K562 (cell line): ENCODE measurements around the gene ABT1. TPM values are rescaled to one million over a fixed set of nuclear protein-coding genes. Genes with fewer than 3 reads are reported as not detected.

Experiments used
- FOSL1 ChIP-seq: fragments of 200-800 bp; sonication (Bioruptor generic); conservative IDR thresholded peaks from 2 replicates; pipeline ENCODE4 v1.6.1; 2016; ENCODE audit warnings: missing genetic modification characterization, missing compliant biosample characterization
- GATAD2B ChIP-seq: fragments of 450-650 bp; IDR thresholded peaks from 2 replicates; pipeline ENCODE4 v1.6.1; 2017; ENCODE audit warnings: mild to moderate bottlenecking, borderline replicate concordance
- MAFG ChIP-seq: fragments of 450-650 bp; conservative IDR thresholded peaks from 2 replicates; pipeline ENCODE4 v1.6.1; 2016; ENCODE audit warnings: missing genetic modification characterization, missing compliant biosample characterization
- MTA2 ChIP-seq: fragments of 450-650 bp; IDR thresholded peaks from 2 replicates; pipeline ENCODE4 v1.6.1; 2016; ENCODE audit warnings: low read depth
- SMARCA4 ChIP-seq: fragments of 450-650 bp; IDR thresholded peaks from 2 replicates; pipeline ENCODE4 v1.6.1; 2016
- SP1 ChIP-seq: sonication (generic); formaldehyde crosslinking; IDR thresholded peaks from 2 replicates; pipeline ENCODE4 v1.8.1; 2022; ENCODE audit warnings: mild to moderate bottlenecking, missing genetic modification reagents
- YY1 ChIP-seq, 3 experiments: IDR thresholded peaks; 2 replicates each; pipeline ENCODE4 v1.6.1; 2011; ENCODE audit warnings: low read length in 2 of 3, mild to moderate bottlenecking in 2 of 3, moderate library complexity in 2 of 3, borderline replicate concordance in 1 of 3, control low read depth in 1 of 3, low read depth in 1 of 3; ENCODE audit not compliant: insufficient read depth in 3 of 3, insufficient replicate concordance in 2 of 3, control insufficient read depth in 1 of 3, insufficient read length in 1 of 3; ENCODE audit errors: extremely low read depth in 1 of 3
- ZBED1 ChIP-seq: IDR thresholded peaks from 2 replicates; pipeline ENCODE4 v1.6.1; 2014
- ZEB2 ChIP-seq: fragments of 450-650 bp; IDR thresholded peaks from 2 replicates; pipeline ENCODE4 v1.6.1; 2016
- polyA plus RNA-seq, 8 experiments: library from polyadenylated mRNA; depleted of rRNA in 4 of 8; stranded (reverse) in 5 of 8; unstranded in 3 of 8; fragments of >200 nt; fragmentation: Nextera tagmentation in 2 of 8; fragmentation: Illumina TruSeq in 1 of 8; extraction: Ambion mirVana in 2 of 8; extraction: Trizol in 1 of 8; gene quantifications; 2 replicates each; pipeline versions ENCODE4 v1.2.1 to v1.2.3, GENCODE V29; 2011 to 2014; ENCODE audit warnings: inconsistent platforms in 1 of 8, missing spikeins in 1 of 8
- total RNA-seq, 7 experiments: library from RNA; depleted of rRNA in 6 of 7; stranded (reverse); fragments of >200 nt in 6 of 7; fragmentation: Illumina TruSeq in 2 of 7; extraction: Trizol in 2 of 7; gene quantifications; 2 replicates each; pipeline versions ENCODE4 v1.2.1 to v1.2.3, GENCODE V29; 2011 to 2021; ENCODE audit warnings: low replicate concordance in 1 of 7
- TF ChIP-seq, protein P1 (sequence below): fragments of 200-400 bp; formaldehyde crosslinking; IDR thresholded peaks from 2 replicates; pipeline ENCODE4 v1.6.1; 2017; ENCODE audit warnings: mild to moderate bottlenecking, low read depth, low read length, moderate library complexity
- TF ChIP-seq, protein P2 (sequence below): fragments of 250-450 bp; sonication (Bioruptor Pico); IDR thresholded peaks from 2 replicates; pipeline ENCODE4 v1.9.0; 2021; ENCODE audit warnings: mild to moderate bottlenecking
- TF ChIP-seq, protein P3 (sequence below): fragments of 450-650 bp; IDR thresholded peaks from 2 replicates; pipeline ENCODE4 v1.6.1; 2017; ENCODE audit warnings: antibody characterized with exemption, mild to moderate bottlenecking
- TF ChIP-seq, protein P4 (sequence below), 2 experiments: fragments of 450-650 bp in 1 of 2; sonication (generic) in 1 of 2; formaldehyde crosslinking in 1 of 2; IDR thresholded peaks in 1 of 2; conservative IDR thresholded peaks in 1 of 2; 2 replicates each; pipeline versions ENCODE4 v1.6.1 to v1.8.1; 2016 to 2023; ENCODE audit warnings: mild to moderate bottlenecking in 2 of 2, moderate library complexity in 2 of 2, inconsistent platforms in 1 of 2, missing genetic modification reagents in 1 of 2
- TF ChIP-seq, protein P5 (sequence below), 2 experiments: fragments of 150-350 bp in 1 of 2; IDR thresholded peaks; 2 replicates each; pipeline ENCODE4 v1.6.1; 2012 to 2016; ENCODE audit warnings: low read depth in 2 of 2, low read length in 2 of 2, mild to moderate bottlenecking in 1 of 2, moderate library complexity in 1 of 2

ABT1 gene
- total and polyA plus RNA-seq, 9 of the 15 experiments (the other 6 are each of a cell fraction or from before 2014, with no cell fraction given): 8.8 to 52.7 (median 40.7) TPM

DNA sequence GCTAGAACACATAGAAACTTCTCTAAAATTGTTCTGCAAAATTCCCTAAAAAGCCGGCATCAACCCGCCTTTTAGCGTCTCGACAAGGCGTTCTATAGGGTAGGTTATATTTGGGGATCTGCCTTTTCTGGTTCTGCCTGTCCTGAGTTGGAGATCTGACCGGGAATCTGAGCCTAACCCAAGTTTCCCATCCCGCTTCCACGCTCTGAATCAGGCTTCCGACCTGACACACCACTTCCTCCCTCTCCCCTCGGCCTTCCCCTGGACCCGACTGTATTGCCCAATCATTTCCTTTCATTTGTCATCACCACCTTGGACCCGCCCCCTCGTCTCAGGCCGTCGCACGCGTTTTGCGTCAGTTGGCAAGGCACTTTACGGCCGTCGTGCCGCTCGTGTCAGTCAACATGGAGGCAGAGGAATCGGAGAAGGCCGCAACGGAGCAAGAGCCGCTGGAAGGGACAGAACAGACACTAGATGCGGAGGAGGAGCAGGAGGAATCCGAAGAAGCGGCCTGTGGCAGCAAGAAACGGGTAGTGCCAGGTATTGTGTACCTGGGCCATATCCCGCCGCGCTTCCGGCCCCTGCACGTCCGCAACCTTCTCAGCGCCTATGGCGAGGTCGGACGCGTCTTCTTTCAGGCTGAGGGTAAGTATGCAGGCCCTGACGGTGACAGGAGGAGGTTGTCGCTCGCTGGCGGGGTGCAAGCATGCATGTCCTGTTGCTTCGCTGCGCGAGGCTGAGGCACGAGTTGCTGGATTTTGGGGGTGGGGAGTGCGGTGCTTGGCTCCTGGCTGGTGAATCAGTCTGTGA is at the start of gene ABT1 (continued):
- TF ChIP-seq, protein P1, sequence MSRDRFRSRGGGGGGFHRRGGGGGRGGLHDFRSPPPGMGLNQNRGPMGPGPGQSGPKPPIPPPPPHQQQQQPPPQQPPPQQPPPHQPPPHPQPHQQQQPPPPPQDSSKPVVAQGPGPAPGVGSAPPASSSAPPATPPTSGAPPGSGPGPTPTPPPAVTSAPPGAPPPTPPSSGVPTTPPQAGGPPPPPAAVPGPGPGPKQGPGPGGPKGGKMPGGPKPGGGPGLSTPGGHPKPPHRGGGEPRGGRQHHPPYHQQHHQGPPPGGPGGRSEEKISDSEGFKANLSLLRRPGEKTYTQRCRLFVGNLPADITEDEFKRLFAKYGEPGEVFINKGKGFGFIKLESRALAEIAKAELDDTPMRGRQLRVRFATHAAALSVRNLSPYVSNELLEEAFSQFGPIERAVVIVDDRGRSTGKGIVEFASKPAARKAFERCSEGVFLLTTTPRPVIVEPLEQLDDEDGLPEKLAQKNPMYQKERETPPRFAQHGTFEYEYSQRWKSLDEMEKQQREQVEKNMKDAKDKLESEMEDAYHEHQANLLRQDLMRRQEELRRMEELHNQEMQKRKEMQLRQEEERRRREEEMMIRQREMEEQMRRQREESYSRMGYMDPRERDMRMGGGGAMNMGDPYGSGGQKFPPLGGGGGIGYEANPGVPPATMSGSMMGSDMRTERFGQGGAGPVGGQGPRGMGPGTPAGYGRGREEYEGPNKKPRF: no peak
- TF ChIP-seq, protein P2, sequence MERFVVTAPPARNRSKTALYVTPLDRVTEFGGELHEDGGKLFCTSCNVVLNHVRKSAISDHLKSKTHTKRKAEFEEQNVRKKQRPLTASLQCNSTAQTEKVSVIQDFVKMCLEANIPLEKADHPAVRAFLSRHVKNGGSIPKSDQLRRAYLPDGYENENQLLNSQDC (CRISPR knock-in tag): no peak
- TF ChIP-seq, protein P3, sequence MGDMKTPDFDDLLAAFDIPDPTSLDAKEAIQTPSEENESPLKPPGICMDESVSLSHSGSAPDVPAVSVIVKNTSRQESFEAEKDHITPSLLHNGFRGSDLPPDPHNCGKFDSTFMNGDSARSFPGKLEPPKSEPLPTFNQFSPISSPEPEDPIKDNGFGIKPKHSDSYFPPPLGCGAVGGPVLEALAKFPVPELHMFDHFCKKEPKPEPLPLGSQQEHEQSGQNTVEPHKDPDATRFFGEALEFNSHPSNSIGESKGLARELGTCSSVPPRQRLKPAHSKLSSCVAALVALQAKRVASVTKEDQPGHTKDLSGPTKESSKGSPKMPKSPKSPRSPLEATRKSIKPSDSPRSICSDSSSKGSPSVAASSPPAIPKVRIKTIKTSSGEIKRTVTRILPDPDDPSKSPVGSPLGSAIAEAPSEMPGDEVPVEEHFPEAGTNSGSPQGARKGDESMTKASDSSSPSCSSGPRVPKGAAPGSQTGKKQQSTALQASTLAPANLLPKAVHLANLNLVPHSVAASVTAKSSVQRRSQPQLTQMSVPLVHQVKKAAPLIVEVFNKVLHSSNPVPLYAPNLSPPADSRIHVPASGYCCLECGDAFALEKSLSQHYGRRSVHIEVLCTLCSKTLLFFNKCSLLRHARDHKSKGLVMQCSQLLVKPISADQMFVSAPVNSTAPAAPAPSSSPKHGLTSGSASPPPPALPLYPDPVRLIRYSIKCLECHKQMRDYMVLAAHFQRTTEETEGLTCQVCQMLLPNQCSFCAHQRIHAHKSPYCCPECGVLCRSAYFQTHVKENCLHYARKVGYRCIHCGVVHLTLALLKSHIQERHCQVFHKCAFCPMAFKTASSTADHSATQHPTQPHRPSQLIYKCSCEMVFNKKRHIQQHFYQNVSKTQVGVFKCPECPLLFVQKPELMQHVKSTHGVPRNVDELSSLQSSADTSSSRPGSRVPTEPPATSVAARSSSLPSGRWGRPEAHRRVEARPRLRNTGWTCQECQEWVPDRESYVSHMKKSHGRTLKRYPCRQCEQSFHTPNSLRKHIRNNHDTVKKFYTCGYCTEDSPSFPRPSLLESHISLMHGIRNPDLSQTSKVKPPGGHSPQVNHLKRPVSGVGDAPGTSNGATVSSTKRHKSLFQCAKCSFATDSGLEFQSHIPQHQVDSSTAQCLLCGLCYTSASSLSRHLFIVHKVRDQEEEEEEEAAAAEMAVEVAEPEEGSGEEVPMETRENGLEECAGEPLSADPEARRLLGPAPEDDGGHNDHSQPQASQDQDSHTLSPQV: no peak
- TF ChIP-seq FOSL1 (peak; percentile 78), SMARCA4 (peak; percentile 23; the same call in 1 of the 2 replicates), ZEB2 (no peak), MTA2 (no peak; the same call in 1 of the 2 replicates), GATAD2B (no peak), MAFG (no peak), SP1 (CRISPR knock-in tag) (peak; percentile 100), YY1 (IDR thresholded peaks at IDR 0.05; ENCODE audit: borderline replicate concordance in 1 of 3, control insufficient read depth in 1 of 3, extremely low read depth in 1 of 3, insufficient read depth in 3 of 3, insufficient read length in 1 of 3, insufficient replicate concordance in 2 of 3, low read depth in 1 of 3, low read length in 2 of 3) (peak; percentile 40 to 93 (median 85)), ZBED1 (peak; percentile 90; the same call in 1 of the 2 replicates)
- TF ChIP-seq, protein P4, sequence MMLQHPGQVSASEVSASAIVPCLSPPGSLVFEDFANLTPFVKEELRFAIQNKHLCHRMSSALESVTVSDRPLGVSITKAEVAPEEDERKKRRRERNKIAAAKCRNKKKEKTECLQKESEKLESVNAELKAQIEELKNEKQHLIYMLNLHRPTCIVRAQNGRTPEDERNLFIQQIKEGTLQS (IDR thresholded peaks at IDR 0.05): peak; percentile 96
- TF ChIP-seq, protein P4 (CRISPR knock-in tag; conservative IDR thresholded peaks at IDR 0.05): no peak
- TF ChIP-seq, protein P5, sequence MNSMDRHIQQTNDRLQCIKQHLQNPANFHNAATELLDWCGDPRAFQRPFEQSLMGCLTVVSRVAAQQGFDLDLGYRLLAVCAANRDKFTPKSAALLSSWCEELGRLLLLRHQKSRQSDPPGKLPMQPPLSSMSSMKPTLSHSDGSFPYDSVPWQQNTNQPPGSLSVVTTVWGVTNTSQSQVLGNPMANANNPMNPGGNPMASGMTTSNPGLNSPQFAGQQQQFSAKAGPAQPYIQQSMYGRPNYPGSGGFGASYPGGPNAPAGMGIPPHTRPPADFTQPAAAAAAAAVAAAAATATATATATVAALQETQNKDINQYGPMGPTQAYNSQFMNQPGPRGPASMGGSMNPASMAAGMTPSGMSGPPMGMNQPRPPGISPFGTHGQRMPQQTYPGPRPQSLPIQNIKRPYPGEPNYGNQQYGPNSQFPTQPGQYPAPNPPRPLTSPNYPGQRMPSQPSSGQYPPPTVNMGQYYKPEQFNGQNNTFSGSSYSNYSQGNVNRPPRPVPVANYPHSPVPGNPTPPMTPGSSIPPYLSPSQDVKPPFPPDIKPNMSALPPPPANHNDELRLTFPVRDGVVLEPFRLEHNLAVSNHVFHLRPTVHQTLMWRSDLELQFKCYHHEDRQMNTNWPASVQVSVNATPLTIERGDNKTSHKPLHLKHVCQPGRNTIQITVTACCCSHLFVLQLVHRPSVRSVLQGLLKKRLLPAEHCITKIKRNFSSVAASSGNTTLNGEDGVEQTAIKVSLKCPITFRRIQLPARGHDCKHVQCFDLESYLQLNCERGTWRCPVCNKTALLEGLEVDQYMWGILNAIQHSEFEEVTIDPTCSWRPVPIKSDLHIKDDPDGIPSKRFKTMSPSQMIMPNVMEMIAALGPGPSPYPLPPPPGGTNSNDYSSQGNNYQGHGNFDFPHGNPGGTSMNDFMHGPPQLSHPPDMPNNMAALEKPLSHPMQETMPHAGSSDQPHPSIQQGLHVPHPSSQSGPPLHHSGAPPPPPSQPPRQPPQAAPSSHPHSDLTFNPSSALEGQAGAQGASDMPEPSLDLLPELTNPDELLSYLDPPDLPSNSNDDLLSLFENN (IDR thresholded peaks at IDR 0.05; ENCODE audit: low read depth in 2 of 2, low read length in 2 of 2): peak in 1 of 2 experiments; percentile 58; a peak in 1 of 4 replicates
